ENCODE measurements around the gene RALGPS1.

The RALGPS1 gene

DNA sequence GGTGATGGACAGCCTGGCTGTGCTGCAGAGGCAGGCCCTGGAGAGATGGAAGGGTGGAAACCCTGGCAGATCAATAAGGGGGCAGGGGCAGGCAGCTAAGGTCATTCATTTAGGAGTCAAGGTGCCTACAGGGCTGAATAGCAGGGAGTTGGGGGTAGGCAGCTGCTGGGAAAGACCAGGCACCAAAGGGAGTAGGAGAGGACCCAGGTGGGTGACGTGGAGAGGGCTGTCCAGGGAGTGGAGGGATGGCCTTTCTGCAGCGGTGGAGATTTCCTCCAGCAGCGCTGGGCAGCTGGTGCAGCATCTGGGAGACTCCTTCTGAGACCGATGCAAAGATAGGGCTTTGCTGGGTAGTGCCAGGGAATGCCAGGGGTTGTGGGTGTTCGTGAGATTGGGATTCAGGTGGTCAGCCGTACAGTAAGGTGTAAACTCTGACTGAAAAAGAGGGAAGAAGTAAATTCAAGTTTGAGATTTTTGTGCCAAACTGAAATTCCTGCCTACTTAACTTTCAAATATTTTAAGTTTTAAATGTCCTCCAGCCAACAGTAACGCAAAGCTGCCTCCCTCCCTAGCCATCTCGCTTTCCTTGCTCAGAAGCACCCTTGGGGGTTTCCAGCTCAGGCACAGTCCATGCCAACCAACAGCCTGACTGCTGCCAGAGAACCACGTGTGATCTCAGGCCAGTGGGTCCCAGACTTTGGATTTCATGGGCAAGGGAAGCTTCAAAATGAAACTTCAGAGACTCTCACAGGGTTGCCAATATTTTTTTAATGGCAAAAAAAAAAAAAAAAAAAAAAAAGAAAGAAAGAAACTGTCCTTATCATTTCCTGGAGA lies 226.5 kb downstream of the RALGPS1 start:
- WGBS (ENCODE audit: extremely low coverage, insufficient coverage, insufficient read length), result no CpG with 5 or more reads among the region's 9 CpGs

DNA sequence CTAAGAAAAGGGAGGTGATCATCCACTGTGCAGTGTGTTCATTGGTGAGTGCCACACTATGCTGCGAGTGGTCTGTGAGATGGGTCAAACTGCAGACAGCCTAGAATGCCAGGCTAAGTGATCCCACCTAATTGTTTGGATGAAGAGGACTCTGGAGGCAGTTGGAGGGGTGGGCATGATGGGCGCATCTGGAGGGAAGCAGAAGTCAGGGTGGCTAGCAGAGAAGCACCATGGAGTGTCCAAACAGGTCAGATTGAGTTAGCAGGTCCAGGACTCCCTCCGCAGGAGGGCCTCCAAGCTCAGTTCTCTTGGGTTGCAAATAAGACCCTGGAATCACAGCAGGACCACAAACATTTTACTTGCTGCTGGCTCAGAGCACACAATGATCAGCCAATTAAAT lies 227.7 kb downstream of the RALGPS1 start:
- Histone ChIP-seq H2BK120ac (ENCODE audit: insufficient read depth, low read length, poor library complexity) (no peak overlapping the region), H2BK12ac (ENCODE audit: low read length) (no peak overlapping the region), H2AFZ (ENCODE audit: insufficient read depth, low read length, poor library complexity) (no peak overlapping the region), H3K79me1 (ENCODE audit: low read length) (no peaks in the 10 kb centered on the region), H3K27me3 (ENCODE audit: insufficient read depth, low read length) (no peaks in the 10 kb centered on the region), H3K4me1 (ENCODE audit: control insufficient read depth in 1 of 2, insufficient read depth in 2 of 2, low read length in 2 of 2) (peaks cover 4 to 8% of the 10 kb centered on the region in 2 experiments), H3K4me2 (ENCODE audit: low read length) (no peak overlapping the region), H3K14ac (ENCODE audit: low read length) (no peak overlapping the region), H4K91ac (ENCODE audit: low read depth, low read length) (no peak overlapping the region), H4K12ac (ENCODE audit: low read depth, low read length) (no peak overlapping the region), H3K9ac (ENCODE audit: low read length) (no peak overlapping the region), H3K27ac (ENCODE audit: low read depth, low read length) (no peak overlapping the region), H2BK5ac (ENCODE audit: low read depth, low read length, poor library complexity) (no peak overlapping the region), H3K4me3 (ENCODE audit: low read depth, low read length) (no peak overlapping the region), H3K79me2 (ENCODE audit: control insufficient read depth, insufficient read depth, low read length, poor library complexity) (no peaks in the 10 kb centered on the region), H3K4ac (ENCODE audit: low read depth, low read length) (no peak overlapping the region), H2AK5ac (ENCODE audit: low read length) (no peak overlapping the region), H3K23ac (ENCODE audit: low read length) (no peak overlapping the region), H4K8ac (ENCODE audit: low read depth, low read length) (no peak overlapping the region), H3K36me3 (ENCODE audit: control insufficient read depth in 1 of 2, insufficient read depth in 2 of 2, low read length in 2 of 2) (no peaks in the 10 kb centered on the region), H3K18ac (ENCODE audit: low read length) (no peak overlapping the region), H3K9me3 (ENCODE audit: insufficient read depth, low read depth, low read length) (peaks cover 2% of the 10 kb centered on the region)
- no CpG with 5 or more reads among the region's 3 CpGs for WGBS (ENCODE audit: extremely low coverage, insufficient coverage, insufficient read length)
- DNase-seq, result no peak

More for the DNA sequence above, 226.5 kb downstream of the RALGPS1 start:
- no peak overlapping the region for H3K9ac ChIP-seq (ENCODE audit: low read length)
- no peak overlapping the region for H3K4me3 ChIP-seq (ENCODE audit: low read depth, low read length)
- no peaks in the 10 kb centered on the region for H3K79me2 ChIP-seq (ENCODE audit: control insufficient read depth, insufficient read depth, low read length, poor library complexity)
- H3K36me3 ChIP-seq (ENCODE audit: control insufficient read depth in 1 of 2, insufficient read depth in 2 of 2, low read length in 2 of 2), result no peaks in the 10 kb centered on the region
- no peak overlapping the region for H4K91ac ChIP-seq (ENCODE audit: low read depth, low read length)
- H2BK12ac ChIP-seq (ENCODE audit: low read length), result no peak overlapping the region
- H2AK5ac ChIP-seq (ENCODE audit: low read length), result no peak overlapping the region
- H3K23ac ChIP-seq (ENCODE audit: low read length), result no peak overlapping the region
- DNase-seq, result no peak
- H4K12ac ChIP-seq (ENCODE audit: low read depth, low read length), result no peak overlapping the region
- no peak overlapping the region for H3K4me2 ChIP-seq (ENCODE audit: low read length)
- H2AFZ ChIP-seq (ENCODE audit: insufficient read depth, low read length, poor library complexity), result no peak overlapping the region
- H3K79me1 ChIP-seq (ENCODE audit: low read length), result no peaks in the 10 kb centered on the region
- no peak overlapping the region for H3K4ac ChIP-seq (ENCODE audit: low read depth, low read length)
- H2BK120ac ChIP-seq (ENCODE audit: insufficient read depth, low read length, poor library complexity), result no peak overlapping the region
- H3K9me3 ChIP-seq (ENCODE audit: insufficient read depth, low read depth, low read length), result peaks cover 2% of the 10 kb centered on the region
- no peak overlapping the region for H3K14ac ChIP-seq (ENCODE audit: low read length)
- peaks cover 4 to 8% of the 10 kb centered on the region in 2 experiments for H3K4me1 ChIP-seq (ENCODE audit: control insufficient read depth in 1 of 2, insufficient read depth in 2 of 2, low read length in 2 of 2)
- H3K18ac ChIP-seq (ENCODE audit: low read length), result no peak overlapping the region
- H3K27me3 ChIP-seq (ENCODE audit: insufficient read depth, low read length), result no peaks in the 10 kb centered on the region
- no peak overlapping the region for H3K27ac ChIP-seq (ENCODE audit: low read depth, low read length)
- no peak overlapping the region for H2BK5ac ChIP-seq (ENCODE audit: low read depth, low read length, poor library complexity)
- H4K8ac ChIP-seq (ENCODE audit: low read depth, low read length), result no peak overlapping the region

DNA sequence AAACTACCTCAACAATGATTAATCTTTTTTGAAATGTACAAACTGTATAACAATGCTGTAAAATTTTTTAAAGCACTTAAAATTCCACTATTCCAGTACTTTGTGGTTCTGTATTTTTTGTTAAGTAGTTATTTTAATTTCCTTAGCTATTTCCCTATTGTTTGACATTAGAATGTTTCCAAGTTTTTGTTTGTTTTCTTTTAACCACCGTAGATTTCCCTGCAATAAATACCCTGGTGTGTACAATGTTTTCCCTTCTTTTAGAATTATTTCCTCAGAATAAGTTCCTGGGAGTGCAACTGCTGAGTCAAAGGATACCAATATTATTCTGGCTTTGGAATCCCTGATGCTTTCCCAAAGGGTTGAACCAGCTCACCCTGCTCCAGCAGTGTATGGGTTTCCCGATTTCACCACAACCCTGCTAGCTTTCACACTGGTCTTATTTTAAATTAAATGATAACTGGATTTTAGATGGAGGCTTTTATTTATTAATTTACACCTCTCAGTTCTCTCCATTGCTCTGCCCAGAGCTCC lies 228.4 kb downstream of the RALGPS1 start:
- H3K9ac ChIP-seq (ENCODE audit: low read length), result no peak overlapping the region
- no peak overlapping the region for H3K14ac ChIP-seq (ENCODE audit: low read length)
- H3K27ac ChIP-seq (ENCODE audit: low read depth, low read length), result no peak overlapping the region
- peaks cover 4 to 8% of the 10 kb centered on the region in 2 experiments for H3K4me1 ChIP-seq (ENCODE audit: control insufficient read depth in 1 of 2, insufficient read depth in 2 of 2, low read length in 2 of 2)
- no peak overlapping the region for H3K4ac ChIP-seq (ENCODE audit: low read depth, low read length)
- no peak overlapping the region for H3K4me2 ChIP-seq (ENCODE audit: low read length)
- H3K23ac ChIP-seq (ENCODE audit: low read length), result no peak overlapping the region
- H4K12ac ChIP-seq (ENCODE audit: low read depth, low read length), result no peak overlapping the region
- no peak overlapping the region for H2BK12ac ChIP-seq (ENCODE audit: low read length)
- H2AK5ac ChIP-seq (ENCODE audit: low read length), result no peak overlapping the region
- H2AFZ ChIP-seq (ENCODE audit: insufficient read depth, low read length, poor library complexity), result no peak overlapping the region
- H3K4me3 ChIP-seq (ENCODE audit: low read depth, low read length), result no peak overlapping the region
- no peak for DNase-seq
- no peak overlapping the region for H4K91ac ChIP-seq (ENCODE audit: low read depth, low read length)
- H3K79me2 ChIP-seq (ENCODE audit: control insufficient read depth, insufficient read depth, low read length, poor library complexity), result no peaks in the 10 kb centered on the region
- no peaks in the 10 kb centered on the region for H3K36me3 ChIP-seq (ENCODE audit: control insufficient read depth in 1 of 2, insufficient read depth in 2 of 2, low read length in 2 of 2)
- no peaks in the 10 kb centered on the region for H3K79me1 ChIP-seq (ENCODE audit: low read length)
- no CpG with 5 or more reads among the region's 2 CpGs for WGBS (ENCODE audit: extremely low coverage, insufficient coverage, insufficient read length)
- no peak overlapping the region for H2BK120ac ChIP-seq (ENCODE audit: insufficient read depth, low read length, poor library complexity)
- H3K18ac ChIP-seq (ENCODE audit: low read length), result no peak overlapping the region
- H3K27me3 ChIP-seq (ENCODE audit: insufficient read depth, low read length), result no peaks in the 10 kb centered on the region
- H4K8ac ChIP-seq (ENCODE audit: low read depth, low read length), result no peak overlapping the region
- H2BK5ac ChIP-seq (ENCODE audit: low read depth, low read length, poor library complexity), result no peak overlapping the region
- H3K9me3 ChIP-seq (ENCODE audit: insufficient read depth, low read depth, low read length), result peaks cover 2% of the 10 kb centered on the region

DNA sequence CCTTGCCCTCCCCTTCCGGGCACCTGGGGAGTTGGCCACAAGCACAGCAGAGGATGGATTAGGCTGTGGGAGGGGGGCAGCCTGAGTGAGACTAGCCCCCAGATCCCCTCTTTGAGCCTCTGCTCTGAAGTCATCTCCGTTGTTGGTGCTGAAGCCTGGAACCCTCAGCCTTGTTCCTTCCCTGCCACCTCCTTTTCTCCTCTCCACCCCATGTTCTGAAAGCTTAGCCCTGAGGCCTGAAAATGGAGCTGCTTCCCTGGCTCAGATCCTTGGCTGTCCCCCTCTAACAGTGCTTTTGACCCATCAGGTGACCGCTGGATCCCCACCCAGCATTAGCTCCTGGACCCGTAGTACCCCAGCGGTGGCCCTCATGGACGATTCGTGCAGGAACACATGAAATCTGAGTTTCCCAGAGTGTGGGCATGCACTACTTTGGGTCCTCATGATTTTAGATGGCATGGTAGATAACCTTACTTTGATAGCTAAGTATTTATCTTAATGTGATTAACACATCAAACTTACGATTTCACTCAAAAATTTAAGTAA lies 229.4 kb downstream of the RALGPS1 start:
- Histone ChIP-seq H3K4me3 (ENCODE audit: low read depth, low read length) (no peak overlapping the region), H3K4me1 (ENCODE audit: control insufficient read depth in 1 of 2, insufficient read depth in 2 of 2, low read length in 2 of 2) (peaks cover 4 to 6% of the 10 kb centered on the region in 2 experiments), H3K79me1 (ENCODE audit: low read length) (no peaks in the 10 kb centered on the region), H4K12ac (ENCODE audit: low read depth, low read length) (no peak overlapping the region), H3K23ac (ENCODE audit: low read length) (no peak overlapping the region), H4K91ac (ENCODE audit: low read depth, low read length) (no peak overlapping the region), H3K27me3 (ENCODE audit: insufficient read depth, low read length) (no peaks in the 10 kb centered on the region), H3K79me2 (ENCODE audit: control insufficient read depth, insufficient read depth, low read length, poor library complexity) (no peaks in the 10 kb centered on the region), H3K14ac (ENCODE audit: low read length) (no peak overlapping the region), H2AFZ (ENCODE audit: insufficient read depth, low read length, poor library complexity) (no peak overlapping the region), H4K8ac (ENCODE audit: low read depth, low read length) (no peak overlapping the region), H2AK5ac (ENCODE audit: low read length) (no peak overlapping the region), H3K4me2 (ENCODE audit: low read length) (no peak overlapping the region), H3K36me3 (ENCODE audit: control insufficient read depth in 1 of 2, insufficient read depth in 2 of 2, low read length in 2 of 2) (no peaks in the 10 kb centered on the region), H3K18ac (ENCODE audit: low read length) (no peak overlapping the region), H2BK5ac (ENCODE audit: low read depth, low read length, poor library complexity) (no peak overlapping the region), H3K27ac (ENCODE audit: low read depth, low read length) (no peak overlapping the region), H3K4ac (ENCODE audit: low read depth, low read length) (no peak overlapping the region), H3K9ac (ENCODE audit: low read length) (no peak overlapping the region), H2BK12ac (ENCODE audit: low read length) (no peak overlapping the region), H3K9me3 (ENCODE audit: insufficient read depth, low read depth, low read length) (peaks cover 2% of the 10 kb centered on the region), H2BK120ac (ENCODE audit: insufficient read depth, low read length, poor library complexity) (no peak overlapping the region)
- WGBS (ENCODE audit: extremely low coverage, insufficient coverage, insufficient read length), result no CpG with 5 or more reads among the region's 8 CpGs
- DNase-seq, result no peak
